Heart left ventricle (tissue), 13 donors: ENCODE data around the gene GLTPD2.

Source experiments
- POLR2A ChIP-seq, 2 donors: fragments of 450-650 bp; IDR thresholded peaks; one replicate each; pipeline ENCODE4 v1.6.1; 2017; ENCODE audit warnings: antibody characterized with exemption in 2 of 2, mild to moderate bottlenecking in 2 of 2, moderate library complexity in 2 of 2
- TF ChIP-seq, protein P1 (sequence below), 12 donors: fragments of 200-600 bp; sonication (generic) in 4 of 12; IDR thresholded peaks; one replicate each; pipeline versions ENCODE4 v1.5.0 to v1.8.0; 2018 to 2022; ENCODE audit warnings: antibody characterized with exemption in 12 of 12, mild to moderate bottlenecking in 5 of 12
- donor health status: ischemic (EF 13 %, LVEDD 7.1; RV severe dilation, severe dysfunction).
- donor health status: DM: no; HTN: yes; CAD: no.
- donor health status: DM: no; HTN: no; CAD: no.
- donor health status: ischemic (EF 25% LVEDD 6.9; RV normal size, moderate dysfunction).
- donor health status: ischemic (EF 25% LVEDD 5.7; RV mildly dilated, moderate dysfunction).
- donor health status: ischemic (EF 35%, LVEDD 5.7; RV mildly dilated, moderate dysfunction).
- donor health status: nonischemic (EF 11% LVEDD 7.7; RV severe dilation, severe dysfunction).
- donor health status: DM: yes; HTN: yes; CAD: no.
- donor health status: PGD.
- donor health status: ischemic (EF 29% LVEDD 5.4; RV normal size, mild dysfunction).
- donor health status: nonischemic (EF 23%, LVEDD 6.1; RV moderate dilation, normal function).

DNA sequence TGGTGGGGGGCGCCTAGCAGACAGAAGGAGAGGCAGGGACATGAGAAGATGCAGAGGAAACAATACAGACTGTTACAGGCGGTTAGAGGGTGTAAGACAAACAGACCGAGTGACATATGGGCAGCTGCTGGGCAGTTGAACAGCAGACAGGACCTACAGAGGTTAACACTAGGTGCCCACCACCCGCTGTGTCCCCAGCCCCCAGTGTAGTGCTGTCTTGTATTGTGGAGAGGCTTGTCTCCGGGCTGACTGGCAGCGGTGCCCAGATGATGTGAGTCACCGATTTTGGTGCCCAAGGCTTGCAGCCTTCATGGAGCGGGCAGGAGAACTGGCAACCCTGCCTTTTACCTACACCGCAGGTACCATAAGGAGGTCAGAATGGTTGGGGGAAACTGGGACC, 46.6 kb upstream of the GLTPD2 start:
- no peak for TF ChIP-seq POLR2A (IDR thresholded peaks at IDR 0.05)
- TF ChIP-seq, protein P1, sequence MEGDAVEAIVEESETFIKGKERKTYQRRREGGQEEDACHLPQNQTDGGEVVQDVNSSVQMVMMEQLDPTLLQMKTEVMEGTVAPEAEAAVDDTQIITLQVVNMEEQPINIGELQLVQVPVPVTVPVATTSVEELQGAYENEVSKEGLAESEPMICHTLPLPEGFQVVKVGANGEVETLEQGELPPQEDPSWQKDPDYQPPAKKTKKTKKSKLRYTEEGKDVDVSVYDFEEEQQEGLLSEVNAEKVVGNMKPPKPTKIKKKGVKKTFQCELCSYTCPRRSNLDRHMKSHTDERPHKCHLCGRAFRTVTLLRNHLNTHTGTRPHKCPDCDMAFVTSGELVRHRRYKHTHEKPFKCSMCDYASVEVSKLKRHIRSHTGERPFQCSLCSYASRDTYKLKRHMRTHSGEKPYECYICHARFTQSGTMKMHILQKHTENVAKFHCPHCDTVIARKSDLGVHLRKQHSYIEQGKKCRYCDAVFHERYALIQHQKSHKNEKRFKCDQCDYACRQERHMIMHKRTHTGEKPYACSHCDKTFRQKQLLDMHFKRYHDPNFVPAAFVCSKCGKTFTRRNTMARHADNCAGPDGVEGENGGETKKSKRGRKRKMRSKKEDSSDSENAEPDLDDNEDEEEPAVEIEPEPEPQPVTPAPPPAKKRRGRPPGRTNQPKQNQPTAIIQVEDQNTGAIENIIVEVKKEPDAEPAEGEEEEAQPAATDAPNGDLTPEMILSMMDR (IDR thresholded peaks at IDR 0.05), result no peak
